Measurements from ENCODE around the gene OR9A2. TPM values are rescaled to one million over a fixed set of nuclear protein-coding genes. Genes with fewer than 3 reads are reported as not detected.

The OR9A2 gene
- polyA plus RNA-seq, 3 donors = not detected

GRCh38 chr7:143013473-143013872 is 13.5 kb downstream of the OR9A2 start:
- H3K9me3 ChIP-seq (replicated peaks in 1 of 2; ENCODE audit: control insufficient read depth in 1 of 2, insufficient read depth in 1 of 2, low read length in 2 of 2) = no peaks in the 10 kb centered on the region
- no peaks in the 10 kb centered on the region for H3K36me3 Mint-ChIP-seq
- H3K4me1 Mint-ChIP-seq = no peaks in the 10 kb centered on the region
- no peak overlapping the region for H3K4me3 Mint-ChIP-seq
- no peak overlapping the region for H3K27ac ChIP-seq (ENCODE audit: low read depth in 1 of 2, low read length in 2 of 2)
- no peak overlapping the region for H2AFZ ChIP-seq (ENCODE audit: insufficient read depth, low read depth, low read length, poor library complexity, severe bottlenecking)
- H3K79me2 ChIP-seq (ENCODE audit: insufficient read depth, low read length) = no peaks in the 10 kb centered on the region
- no peaks in the 10 kb centered on the region for H4K20me1 ChIP-seq (ENCODE audit: insufficient read depth, low read length)
- no peak overlapping the region for H3K4me2 ChIP-seq (replicated peaks; ENCODE audit: extremely low read depth, low read length, poor library complexity, severe bottlenecking)
- intact Hi-C loops (cut with micrococcal nuclease) = no loop called here
- no peak for TF ChIP-seq CTCF (IDR thresholded peaks at IDR 0.05)
- H3K36me3 ChIP-seq (replicated peaks in 1 of 2; ENCODE audit: control insufficient read depth in 1 of 2, insufficient read depth in 2 of 2, low read length in 2 of 2) = no peaks in the 10 kb centered on the region
- H3K27me3 Mint-ChIP-seq (ENCODE audit: low read depth in 3 of 3) = peaks cover 2 to 6% (median 3%) of the 10 kb centered on the region in 3 donors
- H3K27me3 ChIP-seq (ENCODE audit: control insufficient read depth in 2 of 2, insufficient read depth in 2 of 2, low read length in 2 of 2) = no peaks in the 10 kb centered on the region
- H3K9me3 Mint-ChIP-seq = no peaks in the 10 kb centered on the region
- H3K9ac ChIP-seq (ENCODE audit: insufficient read depth, low read length, poor library complexity, severe bottlenecking) = no peak overlapping the region
- H3K4me3 ChIP-seq (replicated peaks in 1 of 3; ENCODE audit: low read depth in 2 of 3, low read length in 3 of 3) = no peak overlapping the region
- H3K27ac Mint-ChIP-seq = no peak overlapping the region
- 100% methylated on average over 1 of the region's 1 CpG for WGBS (ENCODE audit: insufficient coverage)
- no peaks in the 10 kb centered on the region for H3K4me1 ChIP-seq (ENCODE audit: control insufficient read depth in 1 of 2, insufficient read depth in 2 of 2, low read length in 2 of 2)
- DNase-seq = no peak

- Histone ChIP-seq H3K36me3 (replicated peaks in 1 of 2; ENCODE audit: control insufficient read depth in 1 of 2, insufficient read depth in 2 of 2, low read length in 2 of 2) (no peaks in the 10 kb centered on the region), H3K27me3 (ENCODE audit: control insufficient read depth in 2 of 2, insufficient read depth in 2 of 2, low read length in 2 of 2) (no peaks in the 10 kb centered on the region), H2AFZ (ENCODE audit: insufficient read depth, low read depth, low read length, poor library complexity, severe bottlenecking) (no peak overlapping the region), H3K4me3 (replicated peaks in 1 of 3; ENCODE audit: low read depth in 2 of 3, low read length in 3 of 3) (no peak overlapping the region), H3K27ac (ENCODE audit: low read depth in 1 of 2, low read length in 2 of 2) (no peak overlapping the region), H3K4me2 (replicated peaks; ENCODE audit: extremely low read depth, low read length, poor library complexity, severe bottlenecking) (no peak overlapping the region), H4K20me1 (ENCODE audit: insufficient read depth, low read length) (no peaks in the 10 kb centered on the region), H3K4me1 (ENCODE audit: control insufficient read depth in 1 of 2, insufficient read depth in 2 of 2, low read length in 2 of 2) (peaks cover 0 to 5% of the 10 kb centered on the region in 2 donors), H3K9ac (ENCODE audit: insufficient read depth, low read length, poor library complexity, severe bottlenecking) (no peak overlapping the region), H3K9me3 (replicated peaks in 1 of 2; ENCODE audit: control insufficient read depth in 1 of 2, insufficient read depth in 1 of 2, low read length in 2 of 2) (no peaks in the 10 kb centered on the region), H3K79me2 (ENCODE audit: insufficient read depth, low read length) (no peaks in the 10 kb centered on the region)
- Mint-ChIP-seq H3K4me3 (no peak overlapping the region), H3K27ac (no peak overlapping the region), H3K4me1 (peaks cover 6% of the 10 kb centered on the region), H3K9me3 (peaks cover 0 to 2% (median 0%) of the 10 kb centered on the region in 7 donors), H3K27me3 (ENCODE audit: low read depth in 3 of 3) (peaks cover 4 to 7% (median 5%) of the 10 kb centered on the region in 3 donors), H3K36me3 (no peaks in the 10 kb centered on the region)
- DNase-seq = no peak
- TF ChIP-seq CTCF (IDR thresholded peaks at IDR 0.05) = no peak
- intact Hi-C loops (cut with micrococcal nuclease) = no loop called here
- WGBS (ENCODE audit: insufficient coverage) = 96% methylated on average over 4 of the region's 4 CpGs
These were observed 14.5 kb downstream of the OR9A2 start for GRCh38 chr7:143012409-143012808.

All from CD14-positive monocyte (primary cell).